ENCODE measurements around the gene TMEM51.

DNA sequence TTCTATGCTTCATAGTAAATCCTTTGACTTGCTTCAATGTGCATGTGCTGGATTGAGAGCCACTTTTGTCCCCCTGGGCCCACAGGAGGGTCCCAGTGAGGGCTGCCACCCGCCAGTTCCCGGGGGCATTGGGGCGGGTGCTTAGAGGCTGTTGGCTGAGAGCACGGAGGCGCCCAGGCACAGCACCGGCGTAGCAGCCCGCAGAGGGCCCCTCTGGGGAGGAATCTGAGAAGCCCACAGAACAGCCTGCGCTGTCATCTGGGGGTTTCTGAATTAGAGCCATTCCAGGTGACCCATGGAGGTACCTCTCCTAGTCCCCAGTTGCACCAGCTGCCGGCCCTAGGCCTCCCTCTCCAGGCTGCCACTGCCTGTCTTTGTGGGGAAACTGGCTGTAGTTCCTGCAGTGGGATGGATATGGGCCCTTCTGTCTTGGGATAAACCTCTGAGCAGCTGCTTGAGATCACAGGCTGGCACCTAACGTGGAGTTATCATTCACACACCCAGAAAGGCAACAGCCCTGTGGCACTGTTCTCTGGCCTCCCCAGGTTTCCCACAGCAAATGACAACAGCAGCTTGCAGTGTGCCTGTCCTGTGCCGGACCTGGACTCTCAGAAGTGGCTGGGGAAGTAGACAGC is 39.5 kb downstream of the TMEM51 start:
- TF ChIP-seq POLR2AphosphoS5 (IDR thresholded peaks at IDR 0.05) (no peak), EP300 (IDR thresholded peaks at IDR 0.05) (no peak)
